ENCODE measurements around the gene UNCX.
"Not testable (repeated sequence)": the region's sequence is repeated elsewhere in the genome, so short reads cannot be mapped to it uniquely, and the experiment has no call there.

UNCX gene

GRCh38 chr7:1278543-1278942, 45.9 kb downstream of the UNCX start:
- DNase-seq (ENCODE audit: low spot score), result no peak

- no peak for DNase-seq (ENCODE audit: low spot score)
Measured at GRCh38 chr7:1279041-1279440, 46.4 kb downstream of the UNCX start.

GRCh38 chr7:1279895-1280294, 47.2 kb downstream of the UNCX start:
- not testable (repeated sequence) for DNase-seq (ENCODE audit: low spot score)

- DNase-seq (ENCODE audit: low spot score), result no peak
Measured at GRCh38 chr7:1281068-1281467, 48.4 kb downstream of the UNCX start.

GRCh38 chr7:1282679-1283078, 50.0 kb downstream of the UNCX start:
- no peak for DNase-seq (ENCODE audit: low spot score)

- DNase-seq (ENCODE audit: low spot score), result no peak
Measured at GRCh38 chr7:1283337-1283736, 50.7 kb downstream of the UNCX start.

GRCh38 chr7:1283941-1284742, 51.5 kb downstream of the UNCX start:
- no peak for DNase-seq (ENCODE audit: low spot score)

- DNase-seq (ENCODE audit: low spot score), result no peak
Measured at GRCh38 chr7:1284743-1285458, 52.2 kb downstream of the UNCX start.

- no peak for DNase-seq (ENCODE audit: low spot score)
Measured at GRCh38 chr7:1285556-1286301, 53.1 kb downstream of the UNCX start.
